LNCAP (cell line): ENCODE data around the gene REEP3.

ENCODE experiments used
- CTCF ChIP-seq: fragments of 450-650 bp; IDR thresholded peaks from 2 replicates; pipeline ENCODE4 v1.5.1; 2017; ENCODE audit warnings: mild to moderate bottlenecking

REEP3 gene

GRCh38 chr10:63553473-63553872 is 32.3 kb downstream of the REEP3 start:
- TF ChIP-seq CTCF, result no peak

DNA sequence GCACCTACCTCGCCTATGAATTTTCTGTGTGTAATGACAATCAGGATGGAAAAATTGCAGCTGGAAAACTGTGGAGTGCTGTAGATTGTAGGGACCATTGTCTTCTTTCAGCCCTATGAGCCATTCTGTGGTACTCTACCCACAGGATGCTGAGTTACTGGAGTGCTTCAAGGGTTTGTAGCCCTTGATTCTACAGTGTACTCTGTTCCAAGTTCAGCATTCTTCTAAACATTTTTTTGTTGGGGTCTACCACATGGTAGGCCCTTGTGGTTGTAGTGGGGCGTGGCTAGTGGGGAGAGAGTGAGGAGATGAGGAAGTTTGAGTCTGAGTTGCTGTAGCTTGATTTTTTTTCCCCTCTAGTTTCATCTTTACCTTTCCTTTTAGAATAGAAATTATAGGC is 33.5 kb downstream of the REEP3 start:
- no peak for TF ChIP-seq CTCF

GRCh38 chr10:63555330-63555729 is 34.1 kb downstream of the REEP3 start:
- no peak for TF ChIP-seq CTCF

DNA sequence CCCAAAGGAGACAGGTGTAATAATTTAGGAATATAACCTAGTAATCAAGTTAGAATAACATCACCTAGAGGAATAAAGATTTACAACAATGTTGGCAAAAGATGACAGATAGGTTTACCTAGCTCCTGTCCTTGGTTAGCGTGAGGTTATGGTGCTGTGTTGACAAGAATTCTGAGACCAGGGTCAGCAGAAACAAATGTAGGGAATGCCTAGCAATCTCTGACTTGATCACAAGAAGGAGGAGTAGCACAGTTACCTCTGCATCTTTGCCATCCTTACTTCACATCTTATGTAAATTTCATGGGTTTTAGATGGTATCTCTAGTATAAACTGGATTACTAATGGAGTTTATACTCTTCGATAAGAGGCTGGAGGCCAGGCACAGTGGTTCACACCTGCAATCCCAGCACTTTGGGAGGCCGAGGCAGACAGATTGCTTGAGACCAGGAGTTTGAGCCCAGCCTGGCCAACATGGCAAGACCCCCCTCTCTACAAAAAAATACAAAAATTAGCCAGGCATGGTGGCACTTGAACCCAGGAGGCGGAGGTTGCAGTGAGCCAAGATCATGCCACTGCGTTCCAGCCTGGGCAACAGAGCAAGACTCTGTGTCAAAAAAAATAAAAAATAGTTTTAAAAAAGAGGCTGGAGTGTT is 37.1 kb downstream of the REEP3 start:
- no peak for TF ChIP-seq CTCF

DNA sequence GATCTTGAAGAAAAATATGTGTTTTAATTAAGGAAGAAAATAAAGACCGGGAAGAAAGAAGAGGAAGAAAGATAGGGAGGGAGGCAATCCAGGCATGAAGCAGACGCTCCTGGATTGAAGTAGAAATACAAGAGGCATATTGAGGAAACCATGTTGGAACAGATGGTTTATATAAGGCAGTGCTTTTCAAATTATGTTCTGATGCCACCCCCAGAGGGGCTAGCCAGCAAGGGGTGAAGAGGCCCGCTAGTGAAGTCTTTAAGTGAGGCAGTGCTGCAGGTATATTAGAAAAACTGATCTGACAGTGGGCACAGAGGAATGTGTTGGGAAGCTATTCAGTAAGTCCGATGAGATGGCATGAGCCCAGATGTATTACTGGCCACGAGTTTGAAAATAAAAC is 40.1 kb downstream of the REEP3 start:
- no peak for TF ChIP-seq CTCF

GRCh38 chr10:63562391-63562790 is 41.2 kb downstream of the REEP3 start:
- no peak for TF ChIP-seq CTCF

DNA sequence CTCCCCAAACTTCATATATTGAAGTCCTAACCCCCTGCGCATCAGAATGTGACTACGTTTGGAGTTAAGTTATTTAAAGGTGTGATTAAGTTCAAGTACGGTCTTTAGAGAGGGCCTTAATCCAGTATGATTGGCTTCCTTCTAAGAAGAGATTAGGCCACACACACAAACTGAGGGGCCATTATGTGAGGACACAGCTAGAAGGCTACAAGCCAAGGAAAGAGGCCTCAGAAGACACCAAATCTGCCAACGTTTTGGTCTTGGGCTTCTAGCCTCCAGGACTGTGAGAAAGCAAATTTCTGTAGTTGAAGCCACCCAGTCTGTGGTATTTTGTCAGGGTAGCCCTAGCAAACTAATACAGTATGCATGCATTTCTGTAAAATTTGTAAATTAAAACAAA is 41.7 kb downstream of the REEP3 start:
- TF ChIP-seq CTCF, result no peak

DNA sequence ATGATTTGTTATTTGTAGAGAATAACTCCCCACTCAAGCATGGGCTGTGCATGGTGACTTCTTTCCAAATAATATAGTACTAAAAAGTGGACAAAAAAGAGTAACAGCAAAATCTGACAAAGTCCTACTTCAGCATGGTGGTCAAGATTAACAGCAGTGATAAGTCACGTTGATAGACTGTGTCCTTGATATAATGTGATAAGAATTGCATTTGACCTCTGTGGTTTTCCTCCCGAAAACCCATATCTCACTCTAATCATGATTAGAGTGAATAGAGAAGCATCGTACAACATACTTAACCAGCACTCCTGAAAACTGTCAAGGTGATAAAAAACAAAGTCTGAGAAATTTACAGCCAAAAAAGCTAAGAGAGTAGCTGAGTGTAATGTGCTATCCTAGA is 42.4 kb downstream of the REEP3 start:
- TF ChIP-seq CTCF, result no peak
